ENCODE results near the gene NRAS.

The NRAS gene

DNA sequence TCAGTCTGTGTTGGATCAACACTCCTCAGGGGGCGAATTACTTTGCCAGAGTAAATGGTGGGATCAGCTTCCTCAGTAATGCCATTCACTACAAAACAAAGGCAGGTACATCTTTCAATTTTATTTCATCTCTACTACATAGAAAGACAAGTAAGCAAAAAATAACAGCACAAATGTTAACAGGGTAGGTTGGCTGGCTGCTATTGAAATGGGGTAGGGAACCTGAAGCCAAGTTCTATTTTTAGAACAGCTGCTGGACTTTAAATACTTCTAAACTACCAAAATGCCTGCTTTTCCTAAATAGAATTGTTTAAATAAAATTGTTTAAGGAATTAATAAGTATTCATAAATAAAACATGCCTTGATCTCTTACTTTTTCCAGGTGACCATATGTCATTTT is 7.3 kb upstream of the NRAS start:
- no peak for DNase-seq

DNA sequence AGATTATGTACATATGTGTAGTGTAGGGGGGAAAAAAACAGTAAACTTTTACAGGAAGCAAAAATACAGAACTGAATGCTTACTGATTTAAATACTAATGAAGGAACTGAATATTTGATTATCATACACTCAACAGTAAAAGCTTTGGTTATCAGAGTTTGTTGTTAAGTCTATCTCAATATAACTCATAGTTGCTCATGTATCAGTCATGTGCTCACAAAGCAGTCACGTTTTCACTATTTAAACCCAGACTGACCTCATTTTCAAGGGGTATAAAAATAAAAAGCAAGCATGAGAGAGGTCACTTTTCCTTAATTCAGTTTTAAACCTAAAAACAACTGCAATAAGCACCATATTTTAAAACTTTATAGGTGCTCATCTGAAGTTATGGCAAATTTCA is 6.9 kb upstream of the NRAS start:
- DNase-seq, result no peak

DNA sequence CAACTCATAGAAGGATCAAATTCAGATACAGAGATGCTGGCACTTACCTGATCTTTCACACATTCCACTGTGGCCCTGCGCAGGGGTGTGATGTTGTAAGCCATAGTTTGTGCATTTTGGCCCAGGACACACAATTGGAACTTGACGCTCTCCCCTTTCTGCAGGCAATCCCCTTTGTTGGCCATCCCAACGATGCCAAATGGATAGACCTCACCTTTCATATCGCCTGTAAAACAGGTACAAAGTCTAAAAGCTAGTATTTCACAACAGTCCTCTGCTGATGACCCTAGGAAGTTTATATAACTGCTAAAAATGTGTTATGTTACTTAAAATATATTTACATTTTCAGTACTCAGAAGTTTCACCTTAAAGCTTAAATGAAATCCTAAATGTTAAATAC is 3.9 kb upstream of the NRAS start:
- no peak for DNase-seq

DNA sequence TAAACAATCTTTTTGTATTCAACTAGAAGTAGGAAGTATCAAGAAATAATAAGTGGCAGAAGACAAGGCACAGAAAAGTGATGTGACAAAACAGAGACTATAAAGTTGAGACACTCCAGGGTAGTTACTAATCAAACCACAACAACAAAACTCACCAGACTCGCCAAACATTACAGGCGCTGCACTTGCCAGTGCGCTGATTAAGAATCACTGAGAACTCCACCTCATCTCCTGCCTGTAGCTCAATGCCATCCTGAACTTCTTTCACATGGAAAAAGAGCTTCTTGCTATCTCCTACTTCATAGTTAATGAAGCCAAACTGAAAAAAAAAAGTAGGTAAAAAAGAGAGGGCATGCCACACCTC is 2.8 kb upstream of the NRAS start:
- no peak for DNase-seq

GRCh38 chr1:114718661-114719423 is 2.3 kb upstream of the NRAS start:
- no peak for DNase-seq

- no peak for DNase-seq
Measured at GRCh38 chr1:114715952-114716303, 643 bp downstream of the NRAS start.

- DNase-seq, result no peak
Measured at GRCh38 chr1:114712977-114713376, 3.6 kb downstream of the NRAS start.

GRCh38 chr1:114710360-114710759 is 6.2 kb downstream of the NRAS start:
- DNase-seq, result no peak

DNA sequence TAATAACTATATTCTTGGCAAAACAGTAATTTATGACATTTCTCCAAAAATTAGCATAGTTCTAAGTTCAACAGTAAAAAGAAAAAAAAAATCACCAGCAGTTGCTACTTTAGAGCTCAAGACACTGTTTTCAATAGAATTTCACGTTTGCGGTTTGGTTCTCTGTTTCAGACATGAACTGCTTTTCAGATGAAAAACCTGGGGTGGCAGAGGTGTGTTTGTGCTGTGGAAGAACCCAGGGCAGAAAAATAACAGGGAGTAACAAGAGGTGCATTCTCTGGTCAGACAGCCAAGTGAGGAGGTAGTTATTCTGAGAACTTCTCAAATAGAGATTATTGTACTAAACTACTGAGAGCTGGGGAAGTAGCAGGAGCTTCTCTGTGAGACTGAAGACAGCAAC is 9.0 kb downstream of the NRAS start:
- DNase-seq, result no peak

- DNase-seq, result no peak
Measured at GRCh38 chr1:114703242-114703641, 13.3 kb downstream of the NRAS start.

GRCh38 chr1:114702737-114703136 is 13.8 kb downstream of the NRAS start:
- no peak for DNase-seq

DNA sequence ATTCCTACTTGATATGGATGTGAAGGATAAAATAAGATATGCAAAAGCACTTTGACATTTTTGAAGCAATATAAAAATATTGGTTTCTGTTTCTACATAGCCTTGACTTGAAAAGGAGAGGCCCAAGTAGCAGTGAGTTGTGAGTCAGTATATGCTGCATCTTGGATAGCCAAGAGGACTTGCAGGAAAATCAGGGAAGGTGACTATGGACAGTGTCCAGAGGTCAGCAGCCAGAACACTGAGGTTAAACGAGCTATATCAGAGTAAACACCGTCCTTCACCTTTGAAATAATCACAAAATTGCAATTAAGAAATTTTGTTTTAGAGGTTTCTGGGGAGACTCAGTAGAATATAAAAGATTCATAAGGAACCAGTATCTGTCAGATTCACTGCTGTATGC is 14.6 kb downstream of the NRAS start:
- no peak for DNase-seq

DNA sequence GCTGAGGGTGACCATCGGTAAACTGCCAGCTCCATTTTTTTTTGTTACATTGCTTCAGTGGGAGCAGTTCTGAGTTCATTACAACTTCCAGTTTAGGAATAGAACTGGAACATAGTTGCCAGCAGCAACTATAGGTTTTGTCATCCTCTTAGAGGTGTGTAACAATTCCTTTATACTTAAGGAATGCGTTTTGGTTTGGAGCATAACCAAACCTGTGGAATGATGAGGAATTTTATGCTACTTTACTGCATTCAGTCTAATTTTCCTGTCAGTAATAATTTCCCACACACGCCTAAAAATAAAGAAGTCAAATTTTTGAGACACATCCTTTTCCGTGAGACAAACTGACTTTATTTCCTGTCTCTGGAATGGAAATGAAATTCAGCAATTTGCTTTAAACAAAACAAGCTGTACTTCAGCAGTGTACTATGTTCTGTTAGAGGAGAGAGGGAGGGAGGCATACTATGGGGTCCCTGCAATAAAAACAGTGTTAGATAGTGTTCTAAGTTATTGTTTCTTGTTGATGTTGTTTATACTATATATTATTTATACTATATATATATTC is 16.5 kb downstream of the NRAS start:
- no peak for DNase-seq

- DNase-seq, result no peak
Measured at GRCh38 chr1:114696810-114697209, 19.8 kb downstream of the NRAS start.

DNA sequence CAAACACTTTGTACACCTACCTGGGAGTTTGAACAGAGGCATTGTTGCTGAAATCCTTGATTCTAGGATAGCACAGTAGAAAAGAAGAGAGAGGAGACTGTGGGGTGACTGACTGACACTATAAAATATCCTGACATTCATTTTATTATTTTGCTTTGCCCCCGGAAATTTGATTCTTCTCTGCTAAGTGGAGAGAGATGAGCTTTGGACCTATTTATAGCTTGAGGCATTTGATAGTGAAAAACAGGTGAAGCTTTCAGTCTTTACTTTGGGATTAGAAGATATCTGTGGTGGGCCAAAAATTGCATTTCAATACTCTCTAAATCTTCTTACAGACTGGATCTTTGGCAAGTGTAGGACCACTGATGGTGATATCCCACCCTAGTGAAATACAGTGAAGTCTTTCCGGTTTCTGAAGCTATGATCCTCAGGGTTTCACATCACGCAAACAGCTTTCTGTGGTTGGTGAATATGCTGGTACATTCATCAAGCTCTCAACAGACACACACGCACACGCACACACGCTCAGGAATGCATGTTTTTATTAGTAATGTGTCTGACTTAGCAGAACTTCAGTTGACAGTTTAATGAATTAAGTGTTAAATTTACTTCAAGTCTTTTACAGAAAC is 21.0 kb downstream of the NRAS start, which contains the start of gene AMPD1:
TSS of gene AMPD1 (minus strand) at position 117 of the 629 bp plus-strand sequence. CDS start at position 42, 75 bp downstream.
- DNase-seq, result no peak

GRCh38 chr1:114694540-114695310 is 21.8 kb downstream of the NRAS start:
- DNase-seq, result no peak

GRCh38 chr1:114692947-114693346 is 23.6 kb downstream of the NRAS start:
- no peak for DNase-seq

DNA sequence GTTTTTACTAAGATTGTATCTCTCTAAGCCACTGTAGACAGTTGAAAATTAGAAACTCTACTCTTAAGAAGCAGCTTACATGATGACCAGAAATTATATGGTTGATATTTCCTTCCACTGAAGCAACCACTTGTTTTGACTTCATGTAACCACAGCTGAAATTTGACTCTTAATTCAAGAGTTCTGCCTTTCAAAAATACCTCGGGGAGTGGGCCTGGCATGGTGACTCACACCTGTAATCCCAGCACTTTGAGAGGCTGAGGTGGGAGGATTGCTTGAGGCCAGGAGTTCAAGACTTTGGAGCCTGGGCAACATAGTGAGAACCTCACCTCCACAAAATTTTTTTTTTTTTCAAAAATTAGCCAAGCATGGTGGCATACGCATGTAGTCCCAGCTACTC is 25.5 kb downstream of the NRAS start:
- DNase-seq, result no peak

- DNase-seq, result no peak
Measured at GRCh38 chr1:114690148-114690547, 26.4 kb downstream of the NRAS start.

DNA sequence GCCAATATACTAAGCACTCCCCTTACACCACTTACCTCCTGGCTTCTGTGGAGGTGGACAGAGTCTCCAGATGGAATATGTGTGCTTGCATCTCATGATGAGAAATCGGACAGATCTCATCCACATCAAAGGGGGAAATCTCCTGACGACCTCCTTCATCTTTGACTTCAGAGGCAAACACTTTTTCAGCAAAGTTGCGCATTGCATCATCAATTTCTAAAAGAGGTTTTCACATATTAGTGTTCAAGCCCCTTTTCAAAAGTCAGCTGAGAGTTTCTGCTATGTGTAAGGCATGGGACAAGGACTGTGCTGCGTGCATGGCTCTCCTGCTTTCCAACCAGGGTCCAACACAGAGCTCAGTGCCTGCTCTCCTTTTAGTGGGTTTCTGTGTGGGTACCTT is 28.0 kb downstream of the NRAS start:
- DNase-seq, result no peak

DNA sequence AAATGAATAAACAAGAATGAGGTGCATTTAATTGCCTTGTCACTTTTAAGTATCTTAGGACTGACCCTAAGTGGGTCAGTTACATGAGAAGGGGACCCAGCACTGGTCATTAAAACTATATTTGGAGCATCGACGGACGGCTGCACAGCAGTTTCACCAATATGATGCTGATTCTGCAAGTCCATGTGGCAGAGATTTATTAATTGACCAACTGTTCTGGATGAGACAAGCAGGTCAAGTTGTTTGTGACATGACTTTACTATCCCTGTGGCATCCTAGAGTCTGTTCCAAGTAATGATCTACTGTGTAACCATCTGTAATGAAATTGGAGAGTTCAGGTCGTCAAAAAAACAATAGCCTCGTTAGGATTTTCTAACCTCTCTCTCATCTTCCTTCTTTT is 30.7 kb downstream of the NRAS start:
- DNase-seq, result no peak

- DNase-seq, result no peak
Measured at GRCh38 chr1:114677691-114678090, 38.9 kb downstream of the NRAS start.

DNA sequence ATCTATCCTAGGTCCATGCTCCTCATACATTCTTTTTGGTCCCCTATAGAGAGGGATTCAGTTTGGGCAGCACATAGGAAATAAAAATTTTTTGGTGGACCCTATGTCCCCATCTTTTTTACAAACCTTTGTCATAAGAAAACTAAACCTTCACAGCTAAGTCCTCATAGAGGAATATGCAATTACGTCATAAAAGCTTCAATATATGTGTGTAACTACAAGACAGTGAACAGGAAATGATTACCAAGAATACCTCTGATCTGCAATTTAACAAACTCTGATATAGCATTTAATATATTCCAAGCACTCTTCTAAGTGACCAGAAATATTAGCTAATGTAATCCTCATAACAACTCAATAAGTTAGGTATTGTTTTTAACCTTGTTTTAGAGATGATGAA is 40.5 kb downstream of the NRAS start:
- DNase-seq, result no peak

DNA sequence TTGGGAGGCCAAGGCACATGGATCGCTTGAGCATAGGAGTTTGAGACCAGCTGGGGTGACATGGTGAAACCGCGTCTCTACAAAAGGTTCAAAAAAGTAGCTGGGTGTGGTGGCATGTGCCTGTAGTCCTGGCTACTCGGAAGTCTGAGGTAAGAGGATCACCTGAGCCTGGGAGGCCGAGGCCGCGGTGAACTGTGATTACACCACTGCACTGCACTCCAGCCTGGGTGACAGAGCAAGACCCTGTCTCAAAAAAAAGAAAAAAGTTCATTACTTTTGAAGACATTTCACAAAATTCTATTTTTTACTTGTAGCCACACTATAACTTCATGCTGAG is 44.7 kb downstream of the NRAS start:
- no peak for DNase-seq

Measured in GOT3 (cell line).